SK-N-SH (cell line): ENCODE measurements around the gene BICD2. TPM values are rescaled to one million over a fixed set of nuclear protein-coding genes. Genes with fewer than 3 reads are reported as not detected.
A peak's percentile ranks its signal among the peaks of the same experiment; 100 is the strongest.

ENCODE experiments used
- CTCF ChIA-PET: fragments of 300-600, 350-600 bp; formaldehyde crosslinking; extraction: SDS; loops from one replicate; lab custom pipeline; 2021; lab: Yijun Ruan, JAX
- POLR2A ChIA-PET: fragments of 350-600 bp; sonication (Branson Sonifier 250); formaldehyde crosslinking; extraction: SDS; loops from one replicate; lab custom pipeline; 2020; ENCODE audit warnings: antibody characterized with exemption, inconsistent platforms; lab: Yijun Ruan, JAX
- DNase-seq: peaks from one replicate; pipeline ENCODE4 v3.0.0; 2012
- H2AFZ ChIP-seq: fragments of 200-600 bp; sonication (generic); 2 replicates; pipeline ENCODE4 v1.8.1; 2016; ENCODE audit warnings: antibody characterized with exemption, mild to moderate bottlenecking, low read depth
- H3F3A ChIP-seq: fragments of 200-600 bp; sonication (generic); replicated peaks from 2 replicates; pipeline ENCODE3; 2016; ENCODE audit warnings: antibody characterized with exemption, mild to moderate bottlenecking; ENCODE audit not compliant: insufficient read depth
- H3K27ac ChIP-seq, 2 experiments: fragments of 200-500 bp in 1 of 2; fragments of 200-600 bp in 1 of 2; sonication (Bioruptor generic) in 1 of 2; sonication (generic), shearing (Covaris generic) in 1 of 2; 2 replicates each; pipeline versions ENCODE4 v1.5.1 to v1.6.1; 2014 to 2016; ENCODE audit warnings: low read depth in 2 of 2, inconsistent platforms in 1 of 2, low read length in 1 of 2, mild to moderate bottlenecking in 1 of 2, mixed read lengths in 1 of 2
- H3K27me3 ChIP-seq: fragments of 200-600 bp; sonication (generic), shearing (Covaris generic); 2 replicates; pipeline ENCODE4 v1.6.1; 2016; ENCODE audit warnings: mixed run types; ENCODE audit not compliant: insufficient read depth
- H3K36me3 ChIP-seq, 2 experiments: fragments of 200-500 bp in 1 of 2; fragments of 200-600 bp in 1 of 2; sonication (Bioruptor generic) in 1 of 2; sonication (generic) in 1 of 2; replicated peaks in 1 of 2; 2 replicates each; pipeline versions ENCODE3 to v1.5.1; 2014 to 2016; ENCODE audit warnings: low read length in 1 of 2, mild to moderate bottlenecking in 1 of 2; ENCODE audit not compliant: insufficient read depth in 2 of 2, control insufficient read depth in 1 of 2
- H3K4me1 ChIP-seq, 2 experiments: fragments of 200-500 bp in 1 of 2; fragments of 200-600 bp in 1 of 2; sonication (Bioruptor generic) in 1 of 2; sonication (generic), shearing (Covaris generic) in 1 of 2; 2 replicates each; pipeline versions ENCODE4 v1.5.1 to v1.6.1; 2014 to 2016; ENCODE audit warnings: low read depth in 1 of 2, low read length in 1 of 2, mixed run types in 1 of 2; ENCODE audit not compliant: insufficient read depth in 2 of 2, control insufficient read depth in 1 of 2
- H3K4me2 ChIP-seq: fragments of 200-600 bp; sonication (generic), shearing (Covaris generic); 2 replicates; pipeline ENCODE4 v1.6.1; 2017; ENCODE audit warnings: mixed run types
- H3K4me3 ChIP-seq, 2 experiments: fragments of 200-500 bp in 1 of 2; fragments of 200-600 bp in 1 of 2; sonication (Bioruptor generic) in 1 of 2; sonication (generic), shearing (Covaris generic) in 1 of 2; 2 replicates each; pipeline versions ENCODE4 v1.5.1 to v1.8.1; 2014 to 2016; ENCODE audit warnings: low read depth in 2 of 2, inconsistent platforms in 1 of 2, low read length in 1 of 2, mild to moderate bottlenecking in 1 of 2, mixed read lengths in 1 of 2, moderate library complexity in 1 of 2
- H3K79me2 ChIP-seq: fragments of 200-600 bp; sonication (generic); 2 replicates; pipeline ENCODE4 v1.8.1; 2017; ENCODE audit warnings: mild to moderate bottlenecking; ENCODE audit not compliant: insufficient read depth
- H3K9ac ChIP-seq: fragments of 200-600 bp; sonication (generic); 2 replicates; pipeline ENCODE4 v1.6.1; 2017; ENCODE audit warnings: mixed run types
- H3K9me2 ChIP-seq: fragments of 200-600 bp; sonication (generic); 2 replicates; pipeline ENCODE4 v1.6.1; 2017; ENCODE audit warnings: mixed run types
- H3K9me3 ChIP-seq: fragments of 200-600 bp; sonication (generic); 2 replicates; pipeline ENCODE4 v1.6.1; 2017; ENCODE audit warnings: mixed run types, mild to moderate bottlenecking, moderate library complexity
- H4K20me1 ChIP-seq: fragments of 200-600 bp; sonication (generic); 2 replicates; pipeline ENCODE4 v1.6.1; 2017; ENCODE audit warnings: mild to moderate bottlenecking, mixed run types; ENCODE audit not compliant: insufficient read depth
- CHD2 ChIP-seq: fragments of 150-350 bp; IDR thresholded peaks from 2 replicates; pipeline ENCODE4 v1.6.1; 2018; ENCODE audit warnings: low read length; ENCODE audit not compliant: partially characterized antibody
- EP300 ChIP-seq, 2 experiments: IDR thresholded peaks; 2 replicates each; pipeline versions ENCODE4 v1.4.0 to v1.6.1; 2012; ENCODE audit warnings: borderline replicate concordance in 1 of 2, low read depth in 1 of 2, low read length in 1 of 2
- FOXM1 ChIP-seq: IDR thresholded peaks from 2 replicates; pipeline ENCODE4 v1.4.0; 2012; ENCODE audit warnings: low read depth, mild to moderate bottlenecking
- GATA2 ChIP-seq: sonication (generic); formaldehyde crosslinking; IDR thresholded peaks from 2 replicates; pipeline ENCODE4 v1.5.0; 2020; ENCODE audit warnings: mild to moderate bottlenecking, missing genetic modification reagents
- MEF2A ChIP-seq: IDR thresholded peaks from 2 replicates; pipeline ENCODE4 v1.4.0; 2012; ENCODE audit warnings: low read depth, borderline replicate concordance
- MXI1 ChIP-seq: IDR thresholded peaks from 2 replicates; pipeline ENCODE4 v1.6.1; 2012; ENCODE audit warnings: mild to moderate bottlenecking, low read depth, low read length, improper control_type of control experiment
- NRF1 ChIP-seq: IDR thresholded peaks from 2 replicates; pipeline ENCODE4 v1.6.1; 2012; ENCODE audit warnings: low read depth, mild to moderate bottlenecking, low read length
- POLR2AphosphoS5 ChIP-seq: IDR thresholded peaks from 2 replicates; pipeline ENCODE4 v1.6.1; 2012; ENCODE audit warnings: low read depth, low read length
- RXRA ChIP-seq: IDR thresholded peaks from 2 replicates; pipeline ENCODE4 v1.4.0; 2012; ENCODE audit warnings: low read depth, mild to moderate bottlenecking, borderline replicate concordance
- SIN3A ChIP-seq: IDR thresholded peaks from 2 replicates; pipeline ENCODE4 v1.6.1; 2012; ENCODE audit warnings: low read depth, mild to moderate bottlenecking, low read length, moderate library complexity, borderline replicate concordance
- TAF1 ChIP-seq: IDR thresholded peaks from 2 replicates; pipeline ENCODE4 v1.6.1; 2012; ENCODE audit warnings: low read depth, mild to moderate bottlenecking, low read length, moderate library complexity, borderline replicate concordance
- WGBS: methylation state at CpG from one replicate; pipeline ENCODE4 v1.1.6; 2017; ENCODE audit warnings: low lambda C conversion rate; 5-methylcytosine and 5-hydroxymethylcytosine counted together
- polyA plus RNA-seq, 3 experiments: library from polyadenylated mRNA; depleted of rRNA; stranded (reverse); fragments of >200 nt; gene quantifications; 2 replicates each; pipeline ENCODE4 v1.2.3, GENCODE V29; 2012
- TF ChIP-seq, protein P1 (sequence below): fragments of 150-350 bp; IDR thresholded peaks from 2 replicates; pipeline ENCODE4 v1.6.1; 2016; ENCODE audit warnings: mild to moderate bottlenecking, low read depth, low read length
- TF ChIP-seq, protein P2 (sequence below): IDR thresholded peaks from 2 replicates; pipeline ENCODE4 v1.4.0; 2012; ENCODE audit warnings: low read depth
- TF ChIP-seq, protein P3 (sequence below): IDR thresholded peaks from 2 replicates; pipeline ENCODE4 v1.4.0; 2012; ENCODE audit warnings: low read depth, borderline replicate concordance

The BICD2 gene
- polyA plus RNA-seq, 1 of the 3 experiments (the other 2 are of a cell fraction): 19.6 TPM

DNA sequence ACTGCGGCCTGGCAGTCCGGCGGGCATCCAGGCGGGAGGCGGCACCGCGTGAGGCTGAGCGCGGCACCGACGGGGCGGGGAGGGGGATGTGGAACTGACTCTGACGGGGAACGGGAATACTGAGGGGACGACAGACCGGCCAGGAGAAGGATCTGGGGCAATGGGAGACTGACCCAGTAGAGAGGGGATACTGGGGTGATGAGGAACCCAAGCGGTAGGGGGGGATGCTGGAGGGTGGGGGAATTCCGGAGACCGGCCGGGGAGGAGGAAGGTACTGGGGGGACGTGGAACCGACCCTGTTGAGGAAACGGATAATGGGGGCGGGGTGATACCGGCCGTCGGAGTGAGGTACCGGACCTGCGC, 95.1 kb downstream of the BICD2 start:
- no peaks in the 10 kb centered on the region for H3K9me3 ChIP-seq
- H3K27ac ChIP-seq: peak overlapping the region; percentile 67 to 98
- H3K27me3 ChIP-seq: no peaks in the 10 kb centered on the region
- peak overlapping the region; percentile 88 to 94 for H3K4me3 ChIP-seq
- ChIA-PET POLR2A (interaction anchor here (0.9 to 1.3 kb wide), 2 partner anchors 19 to 344 kb away, joined by 4 to 6 read pairs; partner anchors contain the start of genes CENPP and NOL8), CTCF (interaction anchor here (0.6 to 2.6 kb wide), 4 partner anchors 11 to 121 kb away, joined by 3 to 13 read pairs (median 8); no protein-coding TSS in a partner anchor)
- H3K9me2 ChIP-seq: no peaks in the 10 kb centered on the region
- peaks cover 15% of the 10 kb centered on the region for H3F3A ChIP-seq
- DNase-seq: peak; percentile 71
- H2AFZ ChIP-seq: peak overlapping the region; percentile 69
- peak overlapping the region; percentile 98 for H3K9ac ChIP-seq
- H3K4me2 ChIP-seq: peak overlapping the region; percentile 74
- peaks cover 72% of the 10 kb centered on the region for H3K79me2 ChIP-seq
- peaks cover 0 to 27% of the 10 kb centered on the region in 2 experiments; a peak in 2 of 4 replicates for H3K4me1 ChIP-seq
- H3K36me3 ChIP-seq: peaks cover 10 to 16% of the 10 kb centered on the region in 2 experiments
- 0% methylated on average over 19 of the region's 29 CpGs for WGBS
- TF ChIP-seq TAF1 (no peak), RXRA (no peak), SIN3A (no peak), CHD2 (no peak), MXI1 (no peak), FOXM1 (no peak)
- TF ChIP-seq, protein P1, sequence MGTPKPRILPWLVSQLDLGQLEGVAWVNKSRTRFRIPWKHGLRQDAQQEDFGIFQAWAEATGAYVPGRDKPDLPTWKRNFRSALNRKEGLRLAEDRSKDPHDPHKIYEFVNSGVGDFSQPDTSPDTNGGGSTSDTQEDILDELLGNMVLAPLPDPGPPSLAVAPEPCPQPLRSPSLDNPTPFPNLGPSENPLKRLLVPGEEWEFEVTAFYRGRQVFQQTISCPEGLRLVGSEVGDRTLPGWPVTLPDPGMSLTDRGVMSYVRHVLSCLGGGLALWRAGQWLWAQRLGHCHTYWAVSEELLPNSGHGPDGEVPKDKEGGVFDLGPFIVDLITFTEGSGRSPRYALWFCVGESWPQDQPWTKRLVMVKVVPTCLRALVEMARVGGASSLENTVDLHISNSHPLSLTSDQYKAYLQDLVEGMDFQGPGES: no peak
- H4K20me1 ChIP-seq: peaks cover 17% of the 10 kb centered on the region; the same call in 1 of the 2 replicates

DNA sequence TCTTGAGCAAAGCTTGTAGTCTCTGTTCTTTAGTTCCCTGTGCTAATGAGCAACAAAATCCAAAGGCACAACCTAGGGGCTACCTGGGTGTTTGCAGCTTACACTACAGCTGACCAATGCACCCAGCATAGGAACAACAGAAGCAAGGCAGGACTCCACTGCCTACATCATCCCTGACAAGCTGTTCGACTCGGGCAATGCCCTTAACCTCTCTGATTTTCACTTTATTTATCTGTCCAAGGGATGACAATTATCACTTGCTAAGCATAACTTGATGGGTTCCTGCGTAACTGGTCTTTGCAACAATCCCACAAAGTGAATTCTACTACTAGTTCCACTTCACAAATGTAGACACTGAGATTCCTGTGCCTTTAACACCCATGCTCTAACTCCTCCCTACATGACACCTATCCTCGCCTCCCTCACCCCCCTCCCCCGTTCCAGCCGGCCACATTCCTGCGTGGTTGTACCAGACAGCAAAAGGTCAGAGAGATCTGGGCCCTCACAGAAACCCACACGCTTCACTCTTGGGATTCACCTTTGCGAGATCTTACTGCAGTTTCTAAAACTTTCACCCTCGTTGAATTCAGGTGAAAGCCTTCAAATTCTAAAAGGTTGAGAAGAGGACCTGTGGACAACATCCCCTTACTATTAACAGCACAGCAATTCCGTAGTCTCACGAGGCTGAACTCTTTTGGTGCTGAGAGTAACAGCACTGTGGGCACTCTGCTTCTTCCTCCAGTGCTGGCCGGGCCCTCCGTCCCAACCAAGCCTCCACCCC, 95.7 kb downstream of the BICD2 start:
- ChIA-PET CTCF (interaction anchor here (0.7 kb wide), 1 partner anchor 19 kb away, joined by 3 read pairs; no protein-coding TSS in a partner anchor), POLR2A (no interaction called here)
- 12% methylated on average over 13 of the region's 14 CpGs for WGBS
- Histone ChIP-seq H3K9me2 (no peaks in the 10 kb centered on the region), H3K9me3 (no peaks in the 10 kb centered on the region), H3K27me3 (no peaks in the 10 kb centered on the region), H3K9ac (peak overlapping the region; percentile 98), H3K27ac (peak overlapping the region; percentile 67 to 98), H3K36me3 (peaks cover 10 to 16% of the 10 kb centered on the region in 2 experiments), H3F3A (peaks cover 15% of the 10 kb centered on the region), H2AFZ (peak overlapping the region; percentile 69; the same call in 1 of the 2 replicates), H3K79me2 (peaks cover 78% of the 10 kb centered on the region), H3K4me2 (peak overlapping the region; percentile 74), H4K20me1 (peaks cover 22% of the 10 kb centered on the region; the same call in 1 of the 2 replicates), H3K4me3 (peak overlapping the region; percentile 88 to 94), H3K4me1 (peaks cover 0 to 27% of the 10 kb centered on the region in 2 experiments; a peak in 2 of 4 replicates)
- peak; percentile 53 for DNase-seq
- TF ChIP-seq, protein P2, sequence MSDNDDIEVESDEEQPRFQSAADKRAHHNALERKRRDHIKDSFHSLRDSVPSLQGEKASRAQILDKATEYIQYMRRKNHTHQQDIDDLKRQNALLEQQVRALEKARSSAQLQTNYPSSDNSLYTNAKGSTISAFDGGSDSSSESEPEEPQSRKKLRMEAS: peak; percentile 41
- TF ChIP-seq MEF2A: no peak
- TF ChIP-seq NRF1: no peak
- TF ChIP-seq, protein P3, sequence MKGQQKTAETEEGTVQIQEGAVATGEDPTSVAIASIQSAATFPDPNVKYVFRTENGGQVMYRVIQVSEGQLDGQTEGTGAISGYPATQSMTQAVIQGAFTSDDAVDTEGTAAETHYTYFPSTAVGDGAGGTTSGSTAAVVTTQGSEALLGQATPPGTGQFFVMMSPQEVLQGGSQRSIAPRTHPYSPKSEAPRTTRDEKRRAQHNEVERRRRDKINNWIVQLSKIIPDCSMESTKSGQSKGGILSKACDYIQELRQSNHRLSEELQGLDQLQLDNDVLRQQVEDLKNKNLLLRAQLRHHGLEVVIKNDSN: no peak
- TF ChIP-seq EP300 (IDR thresholded peaks at IDR 0.05; ENCODE audit: borderline replicate concordance in 1 of 2, low read depth in 1 of 2, low read length in 1 of 2): no peak
- TF ChIP-seq TAF1: peak; percentile 49; the same call in 1 of the 2 replicates
- TF ChIP-seq CHD2: no peak
- no peak for TF ChIP-seq GATA2 (CRISPR knock-in tag)
- no peak for TF ChIP-seq RXRA
- TF ChIP-seq POLR2AphosphoS5: peak; percentile 36; the same call in 1 of the 2 replicates
